Right lobe of liver (tissue), 4 donors: ENCODE data around the gene PFKP.

ENCODE experiments used
- CTCF ChIP-seq, 4 donors: fragments of 200-600 bp in 3 of 4; fragments of 450-650 bp in 1 of 4; IDR thresholded peaks; one replicate each; pipeline versions ENCODE4 v1.5.1 to v1.8.0; 2016 to 2022; ENCODE audit warnings: antibody characterized with exemption in 4 of 4, mild to moderate bottlenecking in 2 of 4
- POLR2A ChIP-seq: fragments of 450-650 bp; IDR thresholded peaks from one replicate; pipeline ENCODE4 v1.6.1; 2017; ENCODE audit warnings: antibody characterized with exemption, mild to moderate bottlenecking
- donor health status: DM: no; HTN: no; CAD: no.
- donor health status: DM: no; HTN: no; CAD: no.
- donor health status: DM: no; HTN: yes; CAD: no.

GRCh38 chr10:3115685-3116084, 48.3 kb downstream of the PFKP start:
- TF ChIP-seq CTCF (IDR thresholded peaks at IDR 0.05) (no peak), POLR2A (no peak)
